Limb (tissue), 2 donors: ENCODE results near the gene PARN.
"Not testable (repeated sequence)": the region's sequence is repeated elsewhere in the genome, so short reads cannot be mapped to it uniquely, and the experiment has no call there.

ENCODE experiments used
- DNase-seq, 2 donors: peaks; one replicate each; pipeline ENCODE4 v3.0.0-alpha.2; 2016; ENCODE audit errors: extremely low spot score in 2 of 2

PARN gene

DNA sequence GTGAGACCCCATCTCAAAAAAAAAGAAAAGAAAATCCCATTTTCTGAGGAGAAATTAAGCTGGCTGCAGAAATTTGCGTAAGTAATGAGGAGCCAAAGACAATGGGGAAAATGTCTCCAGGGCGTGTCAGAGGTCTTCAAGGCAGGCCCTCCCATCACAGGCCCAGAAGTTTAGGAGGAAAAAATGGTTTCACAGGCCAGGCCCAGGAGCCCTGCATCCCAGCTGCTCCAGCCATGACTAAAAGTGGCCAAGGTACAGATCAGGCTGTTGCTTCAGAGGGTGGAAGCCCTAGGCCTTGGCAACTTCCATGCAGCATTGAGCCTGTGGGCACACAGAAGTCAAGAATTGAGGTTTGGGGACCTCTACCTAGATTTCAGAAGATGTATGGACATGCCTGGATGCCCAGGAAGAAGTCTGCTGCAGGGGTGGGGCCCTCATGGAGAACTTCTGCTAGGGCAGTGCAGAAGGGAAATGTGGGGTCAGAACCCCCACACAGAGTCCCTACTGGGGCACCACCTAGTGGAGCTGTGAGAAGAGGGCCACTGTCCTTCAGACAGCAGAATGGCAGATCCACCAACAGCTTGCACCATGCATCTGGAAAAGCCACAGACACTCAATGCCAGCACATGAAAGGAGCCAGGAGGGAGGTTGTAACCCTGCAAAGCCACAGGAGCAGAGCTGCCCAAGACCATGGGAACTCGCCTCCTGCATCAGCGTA, 55.2 kb downstream of the PARN start:
- not testable (repeated sequence) for DNase-seq

- DNase-seq = no peak
Measured at GRCh38 chr16:14572535-14572934, 57.5 kb downstream of the PARN start.

GRCh38 chr16:14569213-14569612, 60.8 kb downstream of the PARN start:
- DNase-seq = no peak

DNA sequence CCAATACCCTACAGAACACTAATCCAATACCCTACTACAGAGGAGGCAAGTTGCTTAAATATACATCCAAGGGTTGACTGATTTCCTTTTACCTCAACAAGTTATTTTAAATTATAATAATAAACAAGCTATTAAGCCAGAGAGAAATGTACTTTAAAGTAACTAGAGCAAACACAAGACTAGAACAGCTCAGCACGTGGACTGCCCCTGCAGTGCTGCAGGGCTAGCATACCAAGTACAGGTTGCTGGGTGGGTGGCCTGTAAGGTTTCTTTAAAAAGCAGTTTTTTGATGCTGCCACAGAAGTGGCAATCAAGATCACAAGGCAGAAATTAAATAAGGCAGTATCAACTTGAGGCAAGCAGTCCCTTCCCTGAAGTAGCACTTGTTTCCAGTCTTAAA, 63.5 kb downstream of the PARN start:
- DNase-seq = no peak

- no peak for DNase-seq
Measured at GRCh38 chr16:14565688-14566025, 64.4 kb downstream of the PARN start.

DNA sequence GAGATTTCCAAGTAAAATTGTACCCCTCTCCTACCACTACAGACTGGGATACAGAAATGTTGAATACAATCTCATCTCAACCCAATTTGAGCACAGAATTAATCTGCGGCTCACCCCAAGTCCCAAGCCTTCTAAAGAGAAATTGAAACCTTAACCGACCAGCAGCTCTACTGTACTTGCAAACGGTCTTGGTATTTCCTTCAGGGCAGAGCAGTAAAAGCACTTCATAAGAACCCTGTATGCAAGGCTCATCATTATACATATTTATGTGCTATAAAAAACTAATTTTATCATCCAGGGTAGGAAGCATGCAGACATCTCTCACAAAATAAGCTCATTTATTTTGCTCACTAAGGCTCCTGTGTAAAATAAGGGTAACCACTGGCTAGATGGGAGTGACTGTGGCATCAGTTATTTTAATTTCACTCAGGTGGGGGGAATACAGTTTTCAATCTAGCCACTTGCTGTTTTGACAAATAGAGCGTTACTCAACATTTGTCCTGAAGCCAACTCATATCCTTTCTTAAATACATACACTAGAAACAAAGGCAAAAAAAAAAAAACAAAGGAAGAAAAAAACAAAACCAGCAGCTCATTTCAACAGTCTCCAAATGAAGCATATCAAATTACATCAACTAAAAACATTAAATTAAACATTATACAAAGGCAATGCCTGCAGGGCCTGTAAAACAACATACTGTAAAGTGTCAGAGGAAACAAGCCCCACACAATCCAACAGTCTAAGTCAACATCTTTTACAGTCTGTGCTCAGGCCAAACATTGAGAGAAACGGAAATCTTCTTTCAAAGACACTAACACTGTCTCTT, 65.0 kb downstream of the PARN start:
- no peak for DNase-seq

- DNase-seq = no peak
Measured at GRCh38 chr16:14564323-14564722, 65.7 kb downstream of the PARN start.

- DNase-seq = no peak
Measured at GRCh38 chr16:14562691-14563491, 67.2 kb downstream of the PARN start.

GRCh38 chr16:14560523-14560922, 69.5 kb downstream of the PARN start:
- DNase-seq = no peak

GRCh38 chr16:14559809-14560241, 70.2 kb downstream of the PARN start:
- no peak for DNase-seq

GRCh38 chr16:14553447-14553846, 76.6 kb downstream of the PARN start:
- DNase-seq = no peak

GRCh38 chr16:14549789-14550153, 80.3 kb downstream of the PARN start:
- DNase-seq = no peak

DNA sequence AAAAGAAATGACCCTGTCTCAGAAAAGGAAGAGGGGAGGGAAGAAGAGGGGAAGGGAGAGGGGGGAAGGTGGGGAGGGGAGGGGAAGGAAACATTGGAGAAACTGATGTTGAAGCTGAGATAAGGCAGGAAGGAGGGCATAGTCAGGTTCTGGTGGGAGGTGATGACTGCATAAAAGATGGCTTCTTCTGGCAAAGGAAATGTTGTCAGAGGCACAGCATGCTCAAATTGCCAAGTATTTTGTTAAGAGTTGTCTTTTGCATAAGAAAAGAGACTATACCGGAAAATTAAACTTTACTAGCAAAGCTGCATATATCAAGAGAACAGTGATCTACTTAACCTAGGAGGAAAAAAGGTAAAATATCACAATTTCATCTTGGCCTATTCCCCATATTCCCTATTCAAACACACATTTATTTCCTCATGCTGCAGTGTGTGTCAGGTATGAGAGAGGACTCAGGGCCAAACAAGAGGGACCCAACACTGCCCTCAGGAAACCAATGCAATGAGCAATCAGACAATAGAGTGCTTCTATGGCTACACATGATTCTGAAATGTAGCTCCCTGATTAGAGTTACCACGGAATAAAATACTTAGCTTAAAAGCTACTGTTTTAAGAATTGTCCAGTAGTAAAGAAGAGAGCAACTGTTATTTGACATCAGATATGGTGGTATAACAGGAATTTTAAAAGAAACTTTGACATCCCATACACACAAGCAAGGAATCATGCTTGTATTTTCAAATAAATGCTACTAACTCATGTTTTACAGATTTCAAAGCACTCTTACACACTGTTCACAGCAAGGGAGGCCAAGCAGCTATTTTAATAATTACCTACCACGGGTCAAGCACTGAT, 80.9 kb downstream of the PARN start:
- DNase-seq = no peak

DNA sequence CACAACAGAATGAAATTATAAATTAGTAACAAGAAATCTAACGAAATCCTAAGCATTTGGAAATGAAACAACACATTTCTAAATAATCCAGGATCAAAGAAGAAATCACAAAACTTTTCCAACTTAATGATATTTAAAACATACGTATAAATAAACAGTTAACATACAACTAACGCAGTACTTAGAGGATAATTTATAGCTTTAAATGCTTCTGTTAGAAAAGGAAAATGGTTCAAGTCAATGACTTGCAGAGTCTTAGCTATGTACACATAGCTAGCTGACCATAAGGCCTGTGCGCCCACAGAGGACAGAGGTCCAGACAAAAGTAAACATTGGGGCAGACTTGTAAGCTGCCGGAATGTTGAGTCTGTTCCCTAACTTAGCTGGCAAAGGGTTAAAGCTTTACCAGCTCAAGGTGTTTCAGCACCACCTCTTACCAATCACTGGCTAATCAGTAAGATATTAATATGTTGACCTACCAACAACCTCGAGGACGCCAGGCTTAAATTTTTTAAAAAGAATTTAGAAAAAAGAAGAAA, 84.6 kb downstream of the PARN start:
- no peak for DNase-seq

GRCh38 chr16:14544846-14545245, 85.2 kb downstream of the PARN start:
- DNase-seq = not testable (repeated sequence)

GRCh38 chr16:14539631-14540030, 90.4 kb downstream of the PARN start:
- no peak for DNase-seq

GRCh38 chr16:14539156-14539555, 90.9 kb downstream of the PARN start:
- no peak for DNase-seq

DNA sequence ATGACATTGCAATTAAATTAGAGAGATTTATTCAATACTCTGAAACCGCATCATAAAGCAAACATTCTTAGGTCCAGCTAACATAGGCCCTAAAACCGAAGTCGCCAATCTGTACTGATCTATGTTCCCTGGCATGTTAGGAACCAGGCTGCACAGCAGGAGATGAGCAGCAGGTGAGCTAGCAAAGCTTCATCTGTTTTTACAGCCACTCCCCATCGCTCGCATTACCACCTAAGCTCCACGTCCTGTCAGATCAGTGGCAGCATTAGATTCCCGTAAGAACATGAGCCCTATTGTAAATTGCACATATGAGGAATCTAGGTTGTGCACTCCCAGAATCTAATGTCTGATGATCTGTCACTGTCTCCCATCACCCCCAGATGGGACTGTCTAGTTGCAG, 91.5 kb downstream of the PARN start:
- DNase-seq = no peak

GRCh38 chr16:14531613-14532012, 98.4 kb downstream of the PARN start:
- DNase-seq = no peak

DNA sequence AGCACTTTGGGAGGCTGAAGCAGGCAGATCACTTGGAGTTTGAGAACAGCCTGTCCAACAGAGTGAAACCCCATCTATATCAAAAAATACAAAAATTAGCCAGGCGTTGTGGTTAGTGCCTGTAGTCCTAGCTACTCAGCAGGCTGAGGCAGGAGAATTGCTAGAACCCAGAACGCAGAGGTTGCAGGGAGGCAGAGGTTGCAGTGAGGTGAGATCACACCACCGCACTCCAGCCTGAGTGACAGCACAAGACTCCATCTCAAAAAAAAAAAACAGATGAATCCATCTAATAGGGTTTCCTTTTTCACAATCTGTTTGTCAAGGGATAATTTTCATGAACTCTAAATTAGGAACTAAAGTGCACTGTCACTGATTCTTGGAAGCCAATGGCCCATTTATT, 99.0 kb downstream of the PARN start:
- DNase-seq = no peak

- DNase-seq = no peak
Measured at GRCh38 chr16:14530046-14530445, 100.0 kb downstream of the PARN start.
